Rectal smooth muscle tissue (tissue), 1 donor: ENCODE measurements around the gene CADPS.

ENCODE experiments used
- H3K27ac ChIP-seq: one replicate; pipeline ENCODE4 v1.7.0; 2013; ENCODE audit warnings: low read depth, low read length, inconsistent platforms
- H3K27me3 ChIP-seq: one replicate; pipeline ENCODE4 v1.7.0; 2013; ENCODE audit warnings: low read length; ENCODE audit not compliant: control insufficient read depth, insufficient read depth
- H3K36me3 ChIP-seq: one replicate; pipeline ENCODE4 v1.7.0; 2013; ENCODE audit warnings: low read length; ENCODE audit not compliant: control insufficient read depth, insufficient read depth
- H3K4me1 ChIP-seq: one replicate; pipeline ENCODE4 v1.7.0; 2013; ENCODE audit warnings: low read length; ENCODE audit not compliant: control insufficient read depth, insufficient read depth
- H3K4me3 ChIP-seq: one replicate; pipeline ENCODE4 v1.7.0; 2013; ENCODE audit warnings: low read length
- H3K9ac ChIP-seq: one replicate; pipeline ENCODE4 v1.7.0; 2013; ENCODE audit warnings: low read length

The CADPS gene

DNA sequence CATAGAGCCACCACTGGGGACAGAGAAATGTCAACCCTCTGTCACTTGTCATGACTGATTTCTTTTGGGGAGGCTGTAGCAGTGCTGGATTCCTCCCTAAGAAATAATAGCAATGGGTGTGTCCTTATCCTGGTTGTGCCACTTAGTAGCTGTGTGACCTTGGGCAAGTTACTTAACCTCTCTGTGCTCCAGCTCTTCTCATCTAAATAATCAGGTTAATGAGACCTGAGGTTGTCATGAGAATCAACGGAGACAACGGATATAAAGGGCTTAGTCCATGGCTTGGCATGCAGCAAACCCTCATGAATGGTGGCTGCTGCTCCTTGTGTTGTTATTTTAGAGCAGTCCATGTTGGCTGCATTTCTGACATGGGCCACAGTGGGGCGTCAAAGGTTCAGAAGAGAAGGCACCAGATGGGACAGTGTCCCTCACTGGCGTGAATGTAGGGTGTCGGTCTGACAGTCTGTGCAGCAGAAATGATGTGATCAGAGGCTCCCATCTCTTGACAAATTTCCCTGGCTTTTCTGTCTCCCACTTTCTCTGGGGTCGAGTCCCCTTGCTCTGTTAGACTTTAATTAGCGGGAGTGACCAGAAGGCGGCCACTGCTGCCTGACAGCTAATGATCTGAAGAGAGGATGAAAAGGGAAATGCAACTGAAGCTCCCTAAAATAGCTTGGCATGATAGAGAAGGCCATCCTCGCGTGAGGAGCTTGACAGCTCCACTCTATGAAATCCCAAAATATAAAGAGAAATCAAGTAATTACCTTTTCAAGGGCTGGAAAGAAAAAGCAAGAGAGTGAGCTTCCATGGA is 209.4 kb downstream of the CADPS start:
- Histone ChIP-seq H3K27ac (no peak overlapping the region), H3K36me3 (no peaks in the 10 kb centered on the region), H3K27me3 (no peaks in the 10 kb centered on the region), H3K4me1 (no peaks in the 10 kb centered on the region), H3K4me3 (no peak overlapping the region), H3K9ac (no peak overlapping the region)

DNA sequence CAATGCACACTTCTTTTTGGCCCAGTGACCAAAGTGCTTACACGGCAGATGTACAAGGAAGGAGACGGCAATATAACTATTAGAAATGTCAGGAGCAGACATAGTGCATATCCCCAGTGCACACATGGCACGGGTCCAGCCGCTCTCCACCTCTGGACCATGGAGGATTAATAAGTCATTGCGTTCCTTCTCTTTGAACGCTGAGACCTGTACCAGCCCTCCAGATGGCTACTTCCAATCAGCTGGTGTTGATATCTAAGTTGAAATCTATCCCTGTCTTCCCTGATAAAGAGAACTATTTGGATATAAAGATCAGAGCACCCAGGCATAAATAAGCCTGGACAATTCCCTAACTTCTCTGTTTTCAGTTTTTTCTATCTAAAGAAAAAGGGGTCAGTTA is 212.5 kb downstream of the CADPS start:
- Histone ChIP-seq H3K27me3 (no peaks in the 10 kb centered on the region), H3K4me3 (no peak overlapping the region), H3K27ac (no peak overlapping the region), H3K9ac (no peak overlapping the region), H3K4me1 (no peaks in the 10 kb centered on the region), H3K36me3 (no peaks in the 10 kb centered on the region)

DNA sequence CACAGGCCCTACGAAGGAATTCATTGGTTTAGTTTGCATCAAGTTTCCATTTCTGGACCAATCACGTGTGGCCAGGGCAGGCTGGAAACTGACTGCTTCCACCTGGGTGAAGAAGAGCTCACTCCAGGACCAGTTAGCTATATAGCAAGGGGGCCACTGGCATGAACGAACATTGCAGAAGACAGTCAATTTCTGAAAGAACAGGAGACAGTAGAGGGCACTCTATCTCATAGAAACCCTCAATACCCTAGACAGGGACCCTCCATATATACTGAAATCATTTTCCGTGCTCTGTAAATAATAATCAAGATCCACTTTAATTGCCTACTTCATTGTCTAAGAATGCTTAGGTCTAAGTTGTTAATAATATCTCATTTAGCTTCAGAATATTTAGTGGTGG is 215.6 kb downstream of the CADPS start:
- no peak overlapping the region for H3K27ac ChIP-seq
- H3K9ac ChIP-seq, result no peak overlapping the region
- H3K4me1 ChIP-seq, result no peaks in the 10 kb centered on the region
- no peak overlapping the region for H3K4me3 ChIP-seq
- no peaks in the 10 kb centered on the region for H3K36me3 ChIP-seq
- H3K27me3 ChIP-seq, result no peaks in the 10 kb centered on the region

DNA sequence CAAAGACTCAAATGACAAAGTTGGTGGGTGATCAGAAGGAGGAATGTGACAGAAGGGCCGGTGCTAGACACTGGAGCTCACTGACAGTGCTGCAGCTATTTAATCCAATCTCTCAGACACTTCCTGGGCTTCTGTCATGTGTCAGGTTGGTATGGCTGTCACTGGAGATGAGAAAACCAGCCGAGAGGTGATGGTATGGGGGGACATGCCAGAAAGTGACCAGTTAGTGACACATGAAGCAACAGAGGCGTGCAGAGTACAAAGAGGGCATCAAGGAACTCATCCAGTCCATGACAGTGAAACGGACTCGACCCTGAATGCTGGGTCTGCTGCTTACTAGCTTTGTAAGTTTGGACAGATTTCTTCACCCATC is 219.5 kb downstream of the CADPS start:
- no peaks in the 10 kb centered on the region for H3K27me3 ChIP-seq
- H3K4me1 ChIP-seq, result no peaks in the 10 kb centered on the region
- H3K36me3 ChIP-seq, result no peaks in the 10 kb centered on the region
- no peak overlapping the region for H3K4me3 ChIP-seq
- H3K27ac ChIP-seq, result no peak overlapping the region
- H3K9ac ChIP-seq, result no peak overlapping the region

DNA sequence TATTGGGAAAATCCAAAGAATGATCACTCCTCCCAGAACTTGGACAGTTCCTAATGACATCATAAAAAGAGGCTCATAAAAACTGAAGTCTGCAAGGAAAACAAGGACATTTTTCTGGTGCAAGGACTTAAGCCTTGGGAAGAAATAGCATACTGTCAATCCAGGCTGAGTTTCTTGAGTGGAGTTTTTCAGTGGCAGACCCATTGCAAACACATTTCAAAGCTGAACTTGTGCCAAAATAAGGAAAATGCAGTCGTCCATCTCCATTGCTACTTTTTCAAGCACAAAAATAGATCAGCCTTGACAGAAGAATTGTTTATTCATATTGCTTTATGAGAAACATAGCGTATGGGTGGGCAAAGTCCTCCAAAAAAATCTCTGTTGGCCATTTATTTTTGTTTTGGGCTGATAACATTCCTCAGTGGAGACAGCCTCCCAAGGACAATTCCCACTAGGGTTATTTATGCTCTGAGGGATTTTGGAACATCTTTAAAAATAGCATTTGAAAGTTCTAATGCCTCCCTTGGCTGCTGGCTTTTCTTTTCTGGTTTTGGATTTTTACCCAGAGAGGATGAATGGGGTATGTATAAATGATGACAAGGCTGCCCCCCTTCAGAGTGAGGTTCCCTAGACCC is 220.0 kb downstream of the CADPS start:
- no peaks in the 10 kb centered on the region for H3K27me3 ChIP-seq
- no peak overlapping the region for H3K27ac ChIP-seq
- no peak overlapping the region for H3K4me3 ChIP-seq
- H3K4me1 ChIP-seq, result no peaks in the 10 kb centered on the region
- H3K36me3 ChIP-seq, result no peaks in the 10 kb centered on the region
- H3K9ac ChIP-seq, result no peak overlapping the region

DNA sequence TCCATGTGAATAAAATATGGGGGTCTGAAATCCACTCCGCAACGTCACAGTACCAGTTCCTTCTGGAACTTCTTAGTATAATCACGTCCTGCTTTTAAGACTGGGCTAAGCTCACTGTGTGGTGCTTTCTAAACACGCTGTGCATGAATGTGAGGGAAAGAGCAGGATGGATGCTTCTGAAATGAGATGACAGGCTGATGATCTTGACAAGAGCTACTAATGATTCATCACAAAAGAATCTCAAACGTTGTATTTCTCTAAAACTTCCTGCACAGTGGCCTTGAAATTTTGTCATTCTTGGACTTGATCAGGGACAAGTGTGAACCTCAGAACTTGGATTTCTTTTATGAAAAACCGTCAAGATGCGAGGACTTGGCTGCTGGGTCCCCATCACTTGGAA is 221.4 kb downstream of the CADPS start:
- H3K27me3 ChIP-seq, result no peaks in the 10 kb centered on the region
- no peaks in the 10 kb centered on the region for H3K36me3 ChIP-seq
- H3K4me1 ChIP-seq, result no peaks in the 10 kb centered on the region
- no peak overlapping the region for H3K4me3 ChIP-seq
- H3K27ac ChIP-seq, result no peak overlapping the region
- no peak overlapping the region for H3K9ac ChIP-seq

DNA sequence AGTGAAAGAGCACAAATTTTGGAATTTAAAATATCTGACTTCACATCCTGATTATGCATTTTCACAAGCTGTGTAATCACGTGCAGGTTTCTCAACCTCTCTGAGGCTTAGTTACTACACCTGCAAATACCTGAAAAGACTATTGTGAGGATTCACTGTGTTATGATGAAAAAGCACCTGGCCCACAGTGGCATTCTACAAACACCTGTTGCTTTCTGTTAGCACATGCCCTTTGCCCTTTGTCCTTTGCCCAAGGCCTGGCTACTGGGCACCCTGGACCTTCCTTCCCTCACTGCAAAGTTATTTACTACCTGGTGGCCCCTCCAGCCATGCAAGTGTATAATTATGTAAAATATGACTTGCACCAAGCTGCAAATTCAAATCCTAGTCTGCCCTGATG is 227.5 kb downstream of the CADPS start:
- H3K27me3 ChIP-seq, result no peaks in the 10 kb centered on the region
- no peak overlapping the region for H3K27ac ChIP-seq
- no peaks in the 10 kb centered on the region for H3K36me3 ChIP-seq
- no peak overlapping the region for H3K4me3 ChIP-seq
- H3K4me1 ChIP-seq, result no peaks in the 10 kb centered on the region
- no peak overlapping the region for H3K9ac ChIP-seq

DNA sequence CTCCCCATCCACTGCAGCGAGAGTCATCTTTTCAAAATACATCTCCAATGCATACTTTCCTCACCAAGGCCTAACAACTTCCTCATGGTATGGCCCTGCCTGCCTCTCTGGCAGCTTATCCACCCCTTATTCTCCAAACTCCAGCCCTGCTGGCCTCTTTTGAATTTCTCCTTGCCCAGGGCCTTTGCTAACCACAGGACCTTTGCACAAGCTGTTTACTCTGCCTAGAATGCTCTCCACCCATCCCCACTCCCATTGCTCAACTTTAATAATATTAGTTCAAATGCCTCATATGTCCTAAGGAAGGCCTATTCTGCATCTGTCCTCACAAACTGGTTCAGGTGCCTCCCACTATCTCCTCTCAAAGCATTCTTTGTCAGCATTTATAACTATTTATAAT is 230.7 kb downstream of the CADPS start:
- no peak overlapping the region for H3K4me3 ChIP-seq
- H3K9ac ChIP-seq, result no peak overlapping the region
- H3K27me3 ChIP-seq, result no peaks in the 10 kb centered on the region
- H3K36me3 ChIP-seq, result no peaks in the 10 kb centered on the region
- H3K4me1 ChIP-seq, result no peaks in the 10 kb centered on the region
- H3K27ac ChIP-seq, result no peak overlapping the region

DNA sequence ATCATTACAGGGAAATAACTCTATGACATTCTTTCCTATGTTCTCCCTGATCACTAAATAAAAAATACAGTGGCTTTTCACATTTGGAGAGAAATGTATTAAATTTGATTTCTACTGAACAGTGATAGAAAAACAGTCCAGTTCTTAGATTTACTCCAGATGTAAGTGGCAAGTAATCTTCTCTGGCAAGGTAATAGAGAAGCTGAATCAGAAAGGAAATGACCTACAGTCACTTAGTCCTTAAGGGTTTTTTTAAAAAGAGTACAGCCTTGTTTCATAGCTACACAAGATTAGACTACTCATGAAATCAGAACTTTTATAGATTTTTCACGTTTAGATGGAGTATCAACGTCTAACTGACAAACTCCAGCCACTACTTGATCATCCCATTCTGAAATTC is 236.9 kb downstream of the CADPS start:
- Histone ChIP-seq H3K4me3 (no peak overlapping the region), H3K27me3 (no peaks in the 10 kb centered on the region), H3K27ac (no peak overlapping the region), H3K36me3 (no peaks in the 10 kb centered on the region), H3K4me1 (no peaks in the 10 kb centered on the region), H3K9ac (no peak overlapping the region)

DNA sequence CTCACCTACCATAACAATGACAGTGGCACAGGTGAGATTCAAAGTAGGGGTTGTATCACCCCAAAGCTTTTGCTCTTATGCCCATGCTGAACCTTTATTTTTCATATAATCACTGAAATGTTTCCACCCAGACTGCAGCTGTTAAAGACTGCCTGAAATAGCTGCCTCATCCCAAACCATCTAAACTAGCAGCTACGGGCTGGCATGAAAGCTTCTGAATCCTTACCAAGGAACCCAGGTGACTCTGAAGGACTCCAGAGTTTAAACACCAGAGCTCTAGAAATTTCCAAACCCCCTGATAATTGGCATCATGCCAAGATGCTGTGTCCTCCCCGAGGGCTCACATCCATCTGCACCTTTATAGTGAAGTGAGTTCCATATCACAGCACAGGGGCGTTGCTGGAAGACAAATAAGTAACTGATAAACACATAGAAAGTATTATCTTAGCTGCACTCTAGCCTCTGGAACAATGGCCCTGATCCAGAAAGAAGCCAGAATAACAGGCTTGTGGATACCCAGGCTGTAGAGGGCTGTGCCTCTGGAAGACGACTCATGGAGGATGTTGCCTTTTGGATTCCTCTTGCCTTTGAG is 238.9 kb downstream of the CADPS start:
- H3K36me3 ChIP-seq, result no peaks in the 10 kb centered on the region
- H3K4me1 ChIP-seq, result no peaks in the 10 kb centered on the region
- H3K27me3 ChIP-seq, result no peaks in the 10 kb centered on the region
- no peak overlapping the region for H3K4me3 ChIP-seq
- H3K9ac ChIP-seq, result no peak overlapping the region
- no peak overlapping the region for H3K27ac ChIP-seq

DNA sequence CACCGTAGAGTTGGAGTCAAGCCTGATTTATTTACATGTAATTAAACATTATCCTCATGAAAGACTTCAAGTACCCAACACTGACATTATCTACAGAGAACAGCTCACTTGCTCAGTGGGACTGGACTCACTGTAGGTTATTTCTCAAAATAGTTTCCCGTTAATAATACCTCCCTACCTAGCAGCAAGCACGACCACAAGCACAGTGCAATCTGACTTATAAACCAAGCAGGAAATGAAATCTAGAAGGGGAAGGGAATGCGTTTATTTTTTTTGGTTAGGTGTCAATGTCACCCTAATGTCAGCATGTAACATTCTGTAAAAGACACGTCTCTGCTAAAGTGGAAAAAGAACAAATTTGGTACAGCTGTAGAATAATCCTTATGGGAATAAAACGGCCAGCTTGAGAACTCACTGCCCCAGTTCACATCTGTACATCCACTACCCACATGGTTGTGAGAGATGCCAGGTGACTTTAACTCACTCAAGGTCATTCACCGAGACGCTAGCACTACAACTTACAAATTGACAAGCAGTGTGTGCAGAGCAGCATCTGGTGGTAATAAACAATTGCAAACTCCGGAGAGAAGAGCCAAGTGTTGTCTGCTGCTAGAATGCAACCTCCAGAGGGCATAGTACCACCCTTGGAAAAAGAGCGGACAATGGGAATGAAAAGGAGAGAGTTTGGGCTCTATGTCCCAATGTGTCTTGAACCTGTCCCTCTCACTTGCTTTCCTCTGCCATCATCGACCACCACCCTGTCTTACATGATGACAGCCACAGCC is 242.5 kb downstream of the CADPS start:
- H3K27ac ChIP-seq, result no peak overlapping the region
- no peak overlapping the region for H3K4me3 ChIP-seq
- H3K9ac ChIP-seq, result no peak overlapping the region
- no peaks in the 10 kb centered on the region for H3K4me1 ChIP-seq
- no peaks in the 10 kb centered on the region for H3K27me3 ChIP-seq
- H3K36me3 ChIP-seq, result no peaks in the 10 kb centered on the region

DNA sequence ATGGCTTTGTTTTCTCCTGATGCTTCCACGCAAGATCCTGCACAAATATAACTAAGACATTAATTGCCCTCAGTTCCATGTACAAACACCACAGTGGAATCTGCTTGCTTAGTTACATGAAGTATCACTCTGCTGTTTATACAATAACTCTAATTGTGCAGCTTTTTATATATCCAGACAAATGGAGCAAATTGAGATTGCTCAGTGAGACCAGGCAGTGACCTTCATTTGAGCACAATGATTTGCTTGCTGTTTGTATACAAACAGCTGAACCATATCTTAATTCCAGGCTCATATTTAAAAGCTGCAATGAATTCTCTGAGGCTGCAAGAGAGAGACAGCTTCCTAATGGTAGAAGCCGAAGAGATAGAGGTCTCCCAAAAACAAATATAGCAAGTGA is 243.7 kb downstream of the CADPS start:
- Histone ChIP-seq H3K27me3 (no peaks in the 10 kb centered on the region), H3K27ac (no peak overlapping the region), H3K4me1 (no peaks in the 10 kb centered on the region), H3K4me3 (no peak overlapping the region), H3K9ac (no peak overlapping the region), H3K36me3 (no peaks in the 10 kb centered on the region)
